H1 (cell line): Measurements from ENCODE around the gene GPR35.

Experiments used
- FOSL1 ChIP-seq: IDR thresholded peaks from 2 replicates; pipeline ENCODE4 v1.6.1; 2011; ENCODE audit warnings: mild to moderate bottlenecking, low read depth, low read length, moderate library complexity; ENCODE audit not compliant: insufficient read depth
- JUND ChIP-seq: IDR thresholded peaks from 2 replicates; pipeline ENCODE4 v1.6.1; 2011; ENCODE audit warnings: mild to moderate bottlenecking, improper control_type of control experiment, low read length
- MAX ChIP-seq: IDR thresholded peaks from 2 replicates; pipeline ENCODE4 v1.6.1; 2012; ENCODE audit warnings: inconsistent platforms
- POLR2A ChIP-seq, 2 experiments: IDR thresholded peaks; 1 replicate in 1 of 2; 2 replicates in 1 of 2; pipeline ENCODE4 v1.6.1; 2011; ENCODE audit warnings: low read depth in 2 of 2, low read length in 2 of 2, mild to moderate bottlenecking in 2 of 2; ENCODE audit errors: control extremely low read depth in 1 of 2
- POLR2AphosphoS5 ChIP-seq: IDR thresholded peaks from 2 replicates; pipeline ENCODE4 v1.6.1; 2011; ENCODE audit warnings: low read depth, low read length
- RAD21 ChIP-seq, 2 experiments: IDR thresholded peaks in 1 of 2; conservative IDR thresholded peaks in 1 of 2; 2 replicates each; pipeline ENCODE4 v1.6.1; 2011; ENCODE audit warnings: low read depth in 2 of 2, low read length in 2 of 2, improper control_type of control experiment in 1 of 2, inconsistent platforms in 1 of 2, mild to moderate bottlenecking in 1 of 2, moderate library complexity in 1 of 2
- TAF7 ChIP-seq: optimal IDR thresholded peaks from 2 replicates; pipeline ENCODE3; 2011; ENCODE audit warnings: low read depth, mild to moderate bottlenecking, inconsistent platforms, low read length, moderate library complexity, borderline replicate concordance
- TEAD4 ChIP-seq: IDR thresholded peaks from 2 replicates; pipeline ENCODE4 v1.6.1; 2012; ENCODE audit warnings: low read depth, low read length, inconsistent platforms, mixed read lengths
- ZNF274 ChIP-seq: IDR thresholded peaks from 2 replicates; pipeline ENCODE4 v1.7.0; 2012; ENCODE audit warnings: low read length, borderline replicate concordance; ENCODE audit errors: extremely low read depth
- TF ChIP-seq, protein P1 (sequence below), 3 experiments: IDR thresholded peaks; 1 replicate in 2 of 3; 2 replicates in 1 of 3; pipeline versions ENCODE4 v1.5.1 to v1.6.1; 2011; ENCODE audit warnings: low read length in 3 of 3, mild to moderate bottlenecking in 3 of 3, inconsistent platforms in 2 of 3, low read depth in 1 of 3, moderate library complexity in 1 of 3; ENCODE audit not compliant: insufficient read depth in 1 of 3; ENCODE audit errors: control extremely low read depth in 1 of 3
- TF ChIP-seq, protein P2 (sequence below): IDR thresholded peaks from 2 replicates; pipeline ENCODE4 v1.6.1; 2011; ENCODE audit warnings: low read length, improper control_type of control experiment

- TF ChIP-seq, protein P1, sequence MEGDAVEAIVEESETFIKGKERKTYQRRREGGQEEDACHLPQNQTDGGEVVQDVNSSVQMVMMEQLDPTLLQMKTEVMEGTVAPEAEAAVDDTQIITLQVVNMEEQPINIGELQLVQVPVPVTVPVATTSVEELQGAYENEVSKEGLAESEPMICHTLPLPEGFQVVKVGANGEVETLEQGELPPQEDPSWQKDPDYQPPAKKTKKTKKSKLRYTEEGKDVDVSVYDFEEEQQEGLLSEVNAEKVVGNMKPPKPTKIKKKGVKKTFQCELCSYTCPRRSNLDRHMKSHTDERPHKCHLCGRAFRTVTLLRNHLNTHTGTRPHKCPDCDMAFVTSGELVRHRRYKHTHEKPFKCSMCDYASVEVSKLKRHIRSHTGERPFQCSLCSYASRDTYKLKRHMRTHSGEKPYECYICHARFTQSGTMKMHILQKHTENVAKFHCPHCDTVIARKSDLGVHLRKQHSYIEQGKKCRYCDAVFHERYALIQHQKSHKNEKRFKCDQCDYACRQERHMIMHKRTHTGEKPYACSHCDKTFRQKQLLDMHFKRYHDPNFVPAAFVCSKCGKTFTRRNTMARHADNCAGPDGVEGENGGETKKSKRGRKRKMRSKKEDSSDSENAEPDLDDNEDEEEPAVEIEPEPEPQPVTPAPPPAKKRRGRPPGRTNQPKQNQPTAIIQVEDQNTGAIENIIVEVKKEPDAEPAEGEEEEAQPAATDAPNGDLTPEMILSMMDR (IDR thresholded peaks at IDR 0.05; ENCODE audit: control extremely low read depth in 1 of 3, insufficient read depth in 1 of 3, low read depth in 1 of 3, low read length in 3 of 3): peak in 1 of 3 experiments; percentile 8; a peak in 1 of 4 replicates
- no peak for TF ChIP-seq POLR2AphosphoS5
- TF ChIP-seq JUND: no peak
- TF ChIP-seq ZNF274: no peak
- TF ChIP-seq TAF7: no peak
- no peak for TF ChIP-seq POLR2A (IDR thresholded peaks at IDR 0.05; ENCODE audit: control extremely low read depth in 1 of 2, low read depth in 2 of 2, low read length in 2 of 2)
- no peak; a peak in 1 of 4 replicates for TF ChIP-seq RAD21 (IDR thresholded peaks at IDR 0.05 in 1 of 2, conservative IDR thresholded peaks at IDR 0.05 in 1 of 2; ENCODE audit: low read depth in 2 of 2, low read length in 2 of 2)
- TF ChIP-seq, protein P2, sequence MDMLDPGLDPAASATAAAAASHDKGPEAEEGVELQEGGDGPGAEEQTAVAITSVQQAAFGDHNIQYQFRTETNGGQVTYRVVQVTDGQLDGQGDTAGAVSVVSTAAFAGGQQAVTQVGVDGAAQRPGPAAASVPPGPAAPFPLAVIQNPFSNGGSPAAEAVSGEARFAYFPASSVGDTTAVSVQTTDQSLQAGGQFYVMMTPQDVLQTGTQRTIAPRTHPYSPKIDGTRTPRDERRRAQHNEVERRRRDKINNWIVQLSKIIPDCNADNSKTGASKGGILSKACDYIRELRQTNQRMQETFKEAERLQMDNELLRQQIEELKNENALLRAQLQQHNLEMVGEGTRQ: no peak
- TF ChIP-seq TEAD4: no peak
- no peak for TF ChIP-seq MAX
- no peak for TF ChIP-seq FOSL1
Observed at GRCh38 chr2:240644859-240645301, 19.6 kb downstream of the GPR35 start.
